T-helper 2 cell treated with Interferon-gamma antibody and Interleukin-4, amounts not matched to agents 5 μg/mL and 100 μg/mL, for 36 hours (primary cell): ENCODE data around the gene SMYD3.

ENCODE experiments used
- DNase-seq: peaks from one replicate; pipeline ENCODE4 v3.0.0; 2021; ENCODE audit warnings: low spot score
- H3K27ac Mint-ChIP-seq: one replicate; pipeline ENCODE4 v1.8.0; 2021; ENCODE audit warnings: mild to moderate bottlenecking, mixed read lengths
- H3K27me3 Mint-ChIP-seq: one replicate; pipeline ENCODE4 v1.8.0; 2021; ENCODE audit warnings: low read depth, mixed read lengths
- H3K36me3 Mint-ChIP-seq: one replicate; pipeline ENCODE4 v1.8.0; 2021; ENCODE audit warnings: low read depth, mixed read lengths
- H3K4me1 Mint-ChIP-seq: one replicate; pipeline ENCODE4 v1.8.0; 2021; ENCODE audit warnings: low read depth, mixed read lengths
- H3K4me3 Mint-ChIP-seq: one replicate; pipeline ENCODE4 v1.8.0; 2022; ENCODE audit warnings: mild to moderate bottlenecking, moderate library complexity, mixed read lengths
- H3K9me3 Mint-ChIP-seq: one replicate; pipeline ENCODE4 v1.8.0; 2021; ENCODE audit warnings: mixed read lengths

The SMYD3 gene

DNA sequence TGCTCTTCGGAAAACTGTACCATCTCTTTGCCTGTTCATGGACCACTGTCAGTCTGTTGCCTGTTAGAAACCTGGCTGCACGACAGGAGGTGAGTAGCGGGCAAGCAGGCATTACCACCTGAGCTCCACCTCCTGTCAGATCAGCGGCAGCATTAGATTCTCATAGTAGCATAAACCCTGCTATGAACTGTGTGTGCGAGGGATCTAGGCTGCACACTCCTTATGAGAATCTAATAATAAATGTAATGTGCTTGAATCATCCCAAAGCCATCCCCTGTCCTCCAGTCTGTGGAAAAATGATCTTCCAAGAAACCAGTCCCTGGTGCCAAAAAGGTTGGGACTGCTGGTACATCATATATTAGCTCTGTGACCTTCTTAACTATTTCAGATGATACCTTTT is 110.0 kb downstream of the SMYD3 start:
- Mint-ChIP-seq H3K4me1 (no peaks in the 10 kb centered on the region), H3K27ac (no peak overlapping the region), H3K9me3 (peaks cover under 1% of the 10 kb centered on the region), H3K4me3 (no peak overlapping the region), H3K36me3 (peaks cover under 1% of the 10 kb centered on the region), H3K27me3 (no peaks in the 10 kb centered on the region)
- DNase-seq, result no peak

- Mint-ChIP-seq H3K9me3 (peaks cover 8% of the 10 kb centered on the region), H3K4me3 (no peak overlapping the region), H3K27me3 (no peaks in the 10 kb centered on the region), H3K4me1 (no peaks in the 10 kb centered on the region), H3K27ac (no peak overlapping the region), H3K36me3 (peaks cover 5% of the 10 kb centered on the region)
- DNase-seq, result no peak
Observed at GRCh38 chr1:246396322-246396721, 110.8 kb downstream of the SMYD3 start.

- H3K9me3 Mint-ChIP-seq, result peaks cover 16% of the 10 kb centered on the region
Observed at GRCh38 chr1:246394121-246394520, 113.0 kb downstream of the SMYD3 start.

GRCh38 chr1:246390855-246391254 is 116.2 kb downstream of the SMYD3 start:
- Mint-ChIP-seq H3K4me3 (no peak overlapping the region), H3K27me3 (no peaks in the 10 kb centered on the region), H3K9me3 (peaks cover 16% of the 10 kb centered on the region), H3K4me1 (no peaks in the 10 kb centered on the region), H3K36me3 (peaks cover 8% of the 10 kb centered on the region), H3K27ac (no peak overlapping the region)
- no peak for DNase-seq

More at GRCh38 chr1:246394121-246394520, 113.0 kb downstream of the SMYD3 start:
- DNase-seq, result no peak
- peaks cover 8% of the 10 kb centered on the region for H3K36me3 Mint-ChIP-seq
- H3K27ac Mint-ChIP-seq, result no peak overlapping the region
- no peaks in the 10 kb centered on the region for H3K27me3 Mint-ChIP-seq
- H3K4me3 Mint-ChIP-seq, result no peak overlapping the region
- no peaks in the 10 kb centered on the region for H3K4me1 Mint-ChIP-seq

DNA sequence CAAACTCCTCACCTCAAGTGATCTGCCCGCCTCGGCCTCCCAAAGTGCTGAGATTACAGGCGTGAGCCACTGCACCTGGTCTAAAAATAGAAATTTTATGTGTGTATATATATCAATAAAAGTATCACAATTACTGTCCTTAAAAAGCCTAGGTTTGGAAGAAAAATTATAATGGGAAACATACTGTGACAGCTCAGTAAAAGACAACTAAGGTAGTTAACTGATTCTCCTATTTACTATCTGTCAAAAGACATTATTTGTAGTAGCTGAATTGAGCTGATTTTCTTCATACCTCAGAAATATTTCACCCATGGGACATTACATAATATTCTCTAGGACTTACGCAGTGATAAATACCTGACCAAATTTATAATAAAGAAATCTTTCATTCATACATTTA is 122.5 kb downstream of the SMYD3 start:
- H3K36me3 Mint-ChIP-seq, result no peaks in the 10 kb centered on the region
- H3K4me1 Mint-ChIP-seq, result no peaks in the 10 kb centered on the region
- no peaks in the 10 kb centered on the region for H3K27me3 Mint-ChIP-seq

DNA sequence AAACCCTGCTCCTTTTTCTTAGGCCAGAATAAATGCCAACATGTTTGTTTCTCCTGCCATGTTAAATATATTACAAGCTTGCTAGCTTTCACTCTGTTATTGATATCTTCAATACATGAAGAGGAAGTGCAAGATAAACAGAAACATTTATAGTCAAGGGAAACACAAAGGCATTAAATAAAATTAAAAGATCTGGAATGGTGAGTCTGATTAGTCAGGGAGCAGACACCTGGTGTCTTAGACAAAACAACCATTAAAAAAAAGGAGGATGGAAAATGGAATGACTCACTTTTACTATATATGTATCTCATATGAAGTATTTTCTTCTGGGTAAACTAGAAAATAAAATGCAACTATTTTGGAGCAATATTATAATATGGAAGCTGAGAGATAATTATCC is 123.3 kb downstream of the SMYD3 start:
- no peak overlapping the region for H3K4me3 Mint-ChIP-seq
- DNase-seq, result no peak
- no peaks in the 10 kb centered on the region for H3K36me3 Mint-ChIP-seq
- H3K27me3 Mint-ChIP-seq, result no peaks in the 10 kb centered on the region
- H3K27ac Mint-ChIP-seq, result no peak overlapping the region
- no peaks in the 10 kb centered on the region for H3K4me1 Mint-ChIP-seq
- H3K9me3 Mint-ChIP-seq, result no peaks in the 10 kb centered on the region

More for the DNA sequence above, 122.5 kb downstream of the SMYD3 start:
- DNase-seq, result no peak
- Mint-ChIP-seq H3K9me3 (no peaks in the 10 kb centered on the region), H3K4me3 (no peak overlapping the region), H3K27ac (no peak overlapping the region)

- H3K36me3 Mint-ChIP-seq, result no peaks in the 10 kb centered on the region
Observed at GRCh38 chr1:246383239-246383589, 123.9 kb downstream of the SMYD3 start.

GRCh38 chr1:246382589-246383238 is 124.4 kb downstream of the SMYD3 start:
- no peak for DNase-seq
- H3K4me1 Mint-ChIP-seq, result no peaks in the 10 kb centered on the region
- H3K27me3 Mint-ChIP-seq, result no peaks in the 10 kb centered on the region
- no peaks in the 10 kb centered on the region for H3K36me3 Mint-ChIP-seq
- no peak overlapping the region for H3K27ac Mint-ChIP-seq
- H3K4me3 Mint-ChIP-seq, result no peak overlapping the region
- no peaks in the 10 kb centered on the region for H3K9me3 Mint-ChIP-seq

More at GRCh38 chr1:246383239-246383589, 123.9 kb downstream of the SMYD3 start:
- Mint-ChIP-seq H3K9me3 (no peaks in the 10 kb centered on the region), H3K27ac (no peak overlapping the region), H3K4me3 (no peak overlapping the region), H3K4me1 (no peaks in the 10 kb centered on the region), H3K27me3 (no peaks in the 10 kb centered on the region)
- no peak for DNase-seq

GRCh38 chr1:246381452-246381851 is 125.6 kb downstream of the SMYD3 start:
- no peaks in the 10 kb centered on the region for H3K27me3 Mint-ChIP-seq
- H3K4me1 Mint-ChIP-seq, result no peaks in the 10 kb centered on the region
- H3K27ac Mint-ChIP-seq, result no peak overlapping the region
- no peak overlapping the region for H3K4me3 Mint-ChIP-seq
- H3K36me3 Mint-ChIP-seq, result no peaks in the 10 kb centered on the region
- DNase-seq, result no peak
- no peaks in the 10 kb centered on the region for H3K9me3 Mint-ChIP-seq

DNA sequence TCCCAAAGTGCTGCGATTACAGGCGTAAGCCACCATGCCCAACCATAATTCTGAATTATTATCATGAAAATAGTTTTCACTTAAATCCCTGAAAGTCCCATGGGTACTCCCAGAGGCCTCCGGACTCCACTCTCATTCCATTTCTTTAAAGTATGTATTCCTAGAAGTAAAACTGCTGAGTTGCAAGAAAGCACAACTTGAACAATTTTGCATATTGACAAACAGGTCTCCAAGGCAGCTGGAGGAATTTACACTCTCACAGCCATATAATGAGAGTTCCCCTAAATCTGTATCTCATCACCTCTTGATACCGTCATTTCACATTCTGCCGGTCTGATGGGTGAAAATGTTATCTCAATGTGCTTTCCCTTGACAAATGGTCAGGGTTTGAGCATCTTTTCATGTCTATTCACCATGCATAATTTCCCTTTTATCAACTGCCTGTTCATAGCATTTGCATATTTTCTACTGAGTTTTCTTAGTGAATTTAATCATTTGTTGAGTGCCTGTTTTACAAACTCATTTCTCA is 129.4 kb downstream of the SMYD3 start:
- H3K9me3 Mint-ChIP-seq, result no peaks in the 10 kb centered on the region

GRCh38 chr1:246373828-246374569 is 133.1 kb downstream of the SMYD3 start:
- no peaks in the 10 kb centered on the region for H3K9me3 Mint-ChIP-seq
- no peak overlapping the region for H3K27ac Mint-ChIP-seq
- no peaks in the 10 kb centered on the region for H3K36me3 Mint-ChIP-seq
- H3K4me1 Mint-ChIP-seq, result no peaks in the 10 kb centered on the region
- DNase-seq, result no peak
- no peaks in the 10 kb centered on the region for H3K27me3 Mint-ChIP-seq
- H3K4me3 Mint-ChIP-seq, result no peak overlapping the region

More for the DNA sequence above, 129.4 kb downstream of the SMYD3 start:
- H3K27me3 Mint-ChIP-seq, result no peaks in the 10 kb centered on the region
- DNase-seq, result no peak
- no peak overlapping the region for H3K4me3 Mint-ChIP-seq
- H3K36me3 Mint-ChIP-seq, result no peaks in the 10 kb centered on the region
- no peak overlapping the region for H3K27ac Mint-ChIP-seq
- H3K4me1 Mint-ChIP-seq, result no peaks in the 10 kb centered on the region

DNA sequence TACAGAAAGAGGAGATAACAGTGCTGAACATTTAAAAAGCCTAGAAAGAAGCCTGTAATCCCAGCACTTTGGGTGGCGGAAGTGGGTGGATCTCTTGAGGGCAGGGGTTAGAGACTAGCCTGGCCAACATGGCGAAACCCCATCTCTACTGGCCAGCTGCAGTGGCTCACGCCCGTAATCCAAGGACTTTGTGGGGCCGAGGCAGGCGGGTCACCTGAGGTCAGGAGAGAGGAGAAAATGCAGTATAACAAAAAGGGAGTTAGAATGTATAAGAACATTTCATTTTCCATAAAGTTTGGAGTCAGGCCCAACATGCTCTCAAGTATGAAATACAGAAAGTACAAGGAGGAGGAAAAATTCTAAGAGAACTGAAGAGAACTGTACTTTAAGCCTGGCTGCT is 134.5 kb downstream of the SMYD3 start:
- H3K27me3 Mint-ChIP-seq, result no peaks in the 10 kb centered on the region
- no peak for DNase-seq
- H3K9me3 Mint-ChIP-seq, result no peaks in the 10 kb centered on the region
- H3K4me3 Mint-ChIP-seq, result no peak overlapping the region
- no peaks in the 10 kb centered on the region for H3K36me3 Mint-ChIP-seq
- no peak overlapping the region for H3K27ac Mint-ChIP-seq
- H3K4me1 Mint-ChIP-seq, result no peaks in the 10 kb centered on the region

DNA sequence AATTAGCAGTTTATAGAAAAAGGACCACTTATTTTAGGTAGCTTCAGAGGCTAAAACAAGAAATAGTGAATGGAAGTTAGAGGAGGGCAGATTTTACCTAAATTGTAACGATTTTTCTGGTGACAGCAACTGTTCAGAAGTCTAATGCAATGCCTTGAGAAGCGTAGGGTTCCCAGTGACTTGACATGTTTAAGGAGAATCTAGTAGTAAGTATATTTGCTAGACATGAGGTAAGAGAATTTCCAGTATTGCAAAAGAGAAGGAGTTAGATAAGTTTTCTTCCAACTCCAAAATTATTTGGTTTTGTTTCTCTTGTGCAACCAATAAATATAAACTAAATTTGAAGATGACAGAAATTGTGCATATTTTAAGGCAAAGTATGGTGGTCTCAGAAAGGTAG is 140.0 kb downstream of the SMYD3 start:
- no peaks in the 10 kb centered on the region for H3K27me3 Mint-ChIP-seq
- H3K27ac Mint-ChIP-seq, result no peak overlapping the region
- H3K36me3 Mint-ChIP-seq, result no peaks in the 10 kb centered on the region
- peaks cover 4% of the 10 kb centered on the region for H3K4me1 Mint-ChIP-seq
- no peak for DNase-seq
- H3K4me3 Mint-ChIP-seq, result no peak overlapping the region
- H3K9me3 Mint-ChIP-seq, result peaks cover under 1% of the 10 kb centered on the region

GRCh38 chr1:246365708-246366107 is 141.4 kb downstream of the SMYD3 start:
- Mint-ChIP-seq H3K27me3 (no peaks in the 10 kb centered on the region), H3K36me3 (peaks cover 2% of the 10 kb centered on the region), H3K27ac (no peak overlapping the region), H3K4me1 (peaks cover 4% of the 10 kb centered on the region), H3K9me3 (peaks cover 11% of the 10 kb centered on the region), H3K4me3 (no peak overlapping the region)
- DNase-seq, result no peak
